MCF 10A (cell line): ENCODE data around the gene UVSSA. TPM values are rescaled to one million over a fixed set of nuclear protein-coding genes. Genes with fewer than 3 reads are reported as not detected.

Experiments
- BruUV-seq: library from RNA; stranded (reverse); fragments of 400-500 nt; replicated peaks from 2 replicates; lab custom pipeline; 2021; lab: Mats Ljungman, UMichigan
- CTCF ChIA-PET: fragments of 300-600 bp; sonication (Branson Sonifier 250); formaldehyde crosslinking; extraction: SDS; loops from one replicate; lab custom pipeline; 2021; ENCODE audit warnings: antibody characterized with exemption, inconsistent platforms; lab: Yijun Ruan, JAX
- POLR2A ChIA-PET: fragments of 300-600, 350-650 bp; sonication (Branson Sonifier 250); formaldehyde crosslinking; extraction: SDS; loops from one replicate; lab custom pipeline; 2020; ENCODE audit warnings: antibody characterized with exemption, inconsistent platforms; lab: Yijun Ruan, JAX
- DNase-seq: peaks from one replicate; pipeline ENCODE4 v3.0.0-alpha.2; 2018; ENCODE audit not compliant: unreplicated experiment
- H3K27ac Mint-ChIP-seq: one replicate; pipeline ENCODE4 v1.8.0; 2022; ENCODE audit warnings: mild to moderate bottlenecking, low read depth, mixed read lengths; ENCODE audit not compliant: unreplicated experiment
- H3K27me3 Mint-ChIP-seq: one replicate; pipeline ENCODE4 v1.8.0; 2022; ENCODE audit warnings: mixed read lengths; ENCODE audit not compliant: insufficient read depth, unreplicated experiment
- H3K36me3 Mint-ChIP-seq: one replicate; pipeline ENCODE4 v1.8.0; 2022; ENCODE audit warnings: mild to moderate bottlenecking, moderate library complexity, mixed read lengths; ENCODE audit not compliant: insufficient read depth, unreplicated experiment
- H3K4me1 Mint-ChIP-seq: one replicate; pipeline ENCODE4 v1.8.0; 2022; ENCODE audit warnings: mixed read lengths; ENCODE audit not compliant: insufficient read depth, unreplicated experiment
- H3K4me3 Mint-ChIP-seq: one replicate; pipeline ENCODE4 v1.8.0; 2022; ENCODE audit warnings: mild to moderate bottlenecking, moderate library complexity, mixed read lengths; ENCODE audit not compliant: unreplicated experiment
- H3K9me3 Mint-ChIP-seq: one replicate; pipeline ENCODE4 v1.8.0; 2022; ENCODE audit warnings: mixed read lengths; ENCODE audit not compliant: unreplicated experiment
- CTCF ChIP-seq: fragments of 200-600 bp; IDR thresholded peaks from one replicate; pipeline ENCODE4 v1.8.0; 2022; ENCODE audit warnings: antibody characterized with exemption, mild to moderate bottlenecking; ENCODE audit not compliant: unreplicated experiment
- intact Hi-C: fragments of 100-400 bp; cut with micrococcal nuclease; formaldehyde crosslinking; loops from 2 replicates; pipeline ENCODE4 v1.14.1; 2022
- total RNA-seq: library from RNA; stranded (reverse); gene quantifications from 2 replicates; pipeline ENCODE4 v1.2.3, GENCODE V29; 2022

Gene UVSSA
- total RNA-seq, 1 experiment from 2014 or later, result 43.6 TPM

DNA sequence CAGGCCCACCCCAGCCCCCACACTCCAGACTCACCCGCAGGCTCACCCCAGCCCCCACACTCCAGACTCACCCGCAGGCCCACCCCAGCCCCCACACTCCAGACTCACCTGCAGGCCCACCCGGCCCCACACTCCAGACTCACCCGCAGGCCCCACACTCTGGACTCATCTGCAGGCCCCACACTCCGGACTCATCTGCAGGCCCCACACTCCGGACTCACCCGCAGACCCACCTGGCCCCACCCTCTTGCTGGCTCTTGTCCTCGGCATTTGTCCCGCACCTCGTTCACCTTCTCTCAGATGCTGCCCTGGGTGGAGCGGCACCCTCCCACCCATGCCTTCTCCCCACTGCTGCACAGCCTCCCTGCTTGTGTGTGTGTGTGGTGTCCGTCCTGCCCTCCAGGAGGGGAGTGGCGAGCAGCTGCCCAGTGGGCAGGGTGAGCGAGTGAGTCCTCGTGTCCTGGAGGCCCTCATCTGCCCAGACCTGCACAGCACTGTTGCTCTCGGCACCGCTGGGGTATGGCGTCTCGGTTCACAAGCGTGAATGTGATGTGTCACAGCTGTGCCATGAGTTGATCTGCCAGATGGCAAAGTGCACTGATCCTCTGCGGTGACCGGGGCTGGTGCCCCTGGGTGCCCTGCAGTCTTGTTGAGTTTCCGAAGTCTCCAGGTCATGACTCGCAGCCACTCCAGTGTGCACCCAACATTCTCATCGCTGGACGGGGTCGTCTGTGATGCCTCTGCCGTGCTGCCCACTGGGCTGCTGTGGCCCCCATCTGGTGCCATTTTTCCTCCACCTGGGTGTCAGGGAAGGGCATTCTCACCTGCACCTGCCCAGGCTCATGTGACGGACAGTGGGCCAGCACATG lies 29.6 kb upstream of the UVSSA start:
- DNase-seq, result no peak
- no TSS peak for BruUV-seq
- Mint-ChIP-seq H3K36me3 (peaks cover 74% of the 10 kb centered on the region), H3K27ac (no peak overlapping the region), H3K4me3 (no peak overlapping the region), H3K9me3 (no peaks in the 10 kb centered on the region), H3K27me3 (no peaks in the 10 kb centered on the region), H3K4me1 (no peaks in the 10 kb centered on the region)
- no peak for TF ChIP-seq CTCF
- ChIA-PET POLR2A (no interaction called here), CTCF (interaction anchor here (0.7 kb wide), 1 partner anchor 11 kb away, joined by 3 read pairs; no protein-coding TSS in a partner anchor)
- intact Hi-C loops, result no loop called here

DNA sequence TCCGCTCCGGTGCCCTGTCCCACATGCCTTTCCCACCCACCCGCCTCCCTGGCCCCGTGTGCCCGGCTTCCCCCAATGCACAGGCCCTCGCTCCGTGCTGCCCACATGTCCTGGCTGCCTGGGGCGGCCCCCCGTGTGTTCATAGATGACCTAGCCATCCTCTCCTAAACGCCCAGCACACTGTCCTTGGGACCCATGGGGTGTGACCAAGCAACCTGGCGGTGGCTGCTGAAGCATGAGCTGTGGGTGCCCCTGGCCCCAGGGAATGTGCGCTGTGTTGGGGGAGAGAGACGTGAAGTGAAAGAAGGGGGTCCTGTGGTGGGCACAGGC lies 29.0 kb upstream of the UVSSA start:
- TF ChIP-seq CTCF, result no peak

GRCh38 chr4:1318488-1319213 lies 28.4 kb upstream of the UVSSA start:
- Mint-ChIP-seq H3K4me3 (no peak overlapping the region), H3K27ac (no peak overlapping the region), H3K4me1 (no peaks in the 10 kb centered on the region), H3K9me3 (no peaks in the 10 kb centered on the region), H3K36me3 (peaks cover 66% of the 10 kb centered on the region), H3K27me3 (no peaks in the 10 kb centered on the region)
- TF ChIP-seq CTCF, result peak; percentile 27
- intact Hi-C loops, result no loop called here
- CTCF ChIA-PET, result interaction anchor here (0.7 to 1.3 kb wide), 3 partner anchors 9 to 18 kb away, joined by 3 read pairs; no protein-coding TSS in a partner anchor
- BruUV-seq, result no TSS peak
- POLR2A ChIA-PET, result interaction anchor here (0.8 to 1.2 kb wide), 3 partner anchors 8 to 17 kb away, joined by 3 to 4 read pairs (median 4); no protein-coding TSS in a partner anchor
- DNase-seq, result no peak

More for the DNA sequence above, 29.0 kb upstream of the UVSSA start:
- intact Hi-C loops, result no loop called here
- Mint-ChIP-seq H3K9me3 (no peaks in the 10 kb centered on the region), H3K4me3 (no peak overlapping the region), H3K4me1 (no peaks in the 10 kb centered on the region), H3K36me3 (peaks cover 69% of the 10 kb centered on the region), H3K27ac (no peak overlapping the region), H3K27me3 (no peaks in the 10 kb centered on the region)
- ChIA-PET CTCF (interaction anchor here (0.7 to 1.3 kb wide), 2 partner anchors 10 to 14 kb away, joined by 3 read pairs; no protein-coding TSS in a partner anchor), POLR2A (interaction anchor here (1.0 to 1.2 kb wide), 2 partner anchors 11 to 17 kb away, joined by 3 to 4 read pairs; no protein-coding TSS in a partner anchor)
- DNase-seq, result no peak
- no TSS peak for BruUV-seq

DNA sequence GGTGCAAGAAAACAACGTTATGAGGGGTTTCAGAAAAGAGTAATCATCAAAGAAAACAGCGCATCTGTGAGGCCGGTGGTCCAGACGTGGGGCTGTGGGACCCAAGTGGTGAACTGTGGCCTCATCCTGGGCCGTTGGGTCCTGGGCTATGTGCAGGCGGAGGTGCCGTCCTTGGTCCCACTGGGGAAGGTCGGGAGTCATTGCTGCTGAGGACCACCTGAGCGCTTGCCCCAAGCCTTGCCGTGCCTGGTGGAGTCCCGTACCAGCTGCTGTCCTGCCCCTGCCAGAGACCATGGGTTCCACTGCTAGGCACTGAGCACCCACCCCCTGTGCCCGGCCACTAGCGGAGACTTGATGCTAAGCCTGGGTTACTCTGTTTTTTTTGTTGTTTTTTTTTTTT lies 25.5 kb upstream of the UVSSA start:
- Mint-ChIP-seq H3K27me3 (no peaks in the 10 kb centered on the region), H3K27ac (no peak overlapping the region), H3K4me3 (no peak overlapping the region), H3K9me3 (no peaks in the 10 kb centered on the region), H3K36me3 (peaks cover 54% of the 10 kb centered on the region), H3K4me1 (no peaks in the 10 kb centered on the region)
- no TSS peak for BruUV-seq
- ChIA-PET POLR2A (no interaction called here), CTCF (interaction anchor here (0.5 kb wide), 1 partner anchor 611 kb away, joined by 3 read pairs; no protein-coding TSS in a partner anchor)
- intact Hi-C loops, result no loop called here
- no peak for DNase-seq
- no peak for TF ChIP-seq CTCF
